Smooth muscle cell (in vitro differentiated cells): ENCODE results near the gene FN3K. TPM values are rescaled to one million over a fixed set of nuclear protein-coding genes. Genes with fewer than 3 reads are reported as not detected.

Experiments
- DNase-seq: peaks from one replicate; lab custom pipeline; 2025; ENCODE audit not compliant: unreplicated experiment; lab: John Stamatoyannopoulos, UW
- H2AFZ ChIP-seq: fragments of 200-600 bp; sonication (generic); 2 replicates; pipeline ENCODE4 v1.6.0; 2016; ENCODE audit warnings: antibody characterized with exemption, low read depth, mild to moderate bottlenecking
- H3F3A ChIP-seq: fragments of 200-600 bp; sonication (generic); 2 replicates; pipeline ENCODE4 v1.6.0; 2017; ENCODE audit warnings: antibody characterized with exemption, low read depth
- H3K27ac ChIP-seq: fragments of 200-600 bp; sonication (generic); 2 replicates; pipeline ENCODE4 v1.5.1; 2016; ENCODE audit warnings: low read depth, mild to moderate bottlenecking
- H3K27me3 ChIP-seq: fragments of 200-600 bp; sonication (generic); 2 replicates; pipeline ENCODE4 v1.6.1; 2016; ENCODE audit warnings: low read depth, mild to moderate bottlenecking
- H3K36me3 ChIP-seq: fragments of 200-600 bp; sonication (generic); 2 replicates; pipeline ENCODE4 v1.5.1; 2016; ENCODE audit warnings: low read depth
- H3K4me1 ChIP-seq: fragments of 200-600 bp; sonication (generic); 2 replicates; pipeline ENCODE4 v1.5.1; 2016; ENCODE audit warnings: low read depth
- H3K4me2 ChIP-seq: fragments of 200-600 bp; sonication (generic); 2 replicates; pipeline ENCODE4 v1.6.0; 2016; ENCODE audit warnings: mild to moderate bottlenecking
- H3K4me3 ChIP-seq: fragments of 200-600 bp; sonication (generic); 2 replicates; pipeline ENCODE4 v1.5.1; 2016; ENCODE audit warnings: mild to moderate bottlenecking
- H3K79me2 ChIP-seq: fragments of 200-600 bp; sonication (generic); 2 replicates; pipeline ENCODE4 v1.6.0; 2016; ENCODE audit warnings: low read depth, mild to moderate bottlenecking
- H3K9ac ChIP-seq: fragments of 200-600 bp; sonication (generic); 2 replicates; pipeline ENCODE4 v1.6.0; 2016; ENCODE audit warnings: low read depth
- H3K9me3 ChIP-seq: fragments of 200-600 bp; sonication (generic); replicated peaks from 2 replicates; pipeline ENCODE4 v1.5.1; 2016; ENCODE audit warnings: low read depth
- H4K20me1 ChIP-seq: fragments of 200-600 bp; sonication (generic); 2 replicates; pipeline ENCODE4 v1.6.0; 2016; ENCODE audit warnings: low read depth
- WGBS: methylation state at CpG from one replicate; pipeline ENCODE4 v1.1.7; 2016; ENCODE audit warnings: low lambda C conversion rate; 5-methylcytosine and 5-hydroxymethylcytosine counted together
- polyA plus RNA-seq: library from polyadenylated mRNA; unstranded; fragments of >200 nt; fragmentation: Nextera tagmentation; extraction: Ambion mirVana; gene quantifications from 2 replicates; pipeline ENCODE4 v1.2.1, GENCODE V29; 2016
- total RNA-seq: library from RNA; depleted of rRNA; stranded (reverse); fragments of >200 nt; gene quantifications from 2 replicates; pipeline ENCODE4 v1.2.3, GENCODE V29; 2014
- TF ChIP-seq, protein P1 (sequence below): fragments of 200-600 bp; sonication (generic); IDR thresholded peaks from 2 replicates; pipeline ENCODE4 v1.5.1; 2017; ENCODE audit warnings: borderline replicate concordance, mild to moderate bottlenecking, antibody characterized with exemption; ENCODE audit not compliant: insufficient read depth, poor library complexity, severe bottlenecking

The FN3K gene
- total and polyA plus RNA-seq, 2 experiments from 2014 or later: 0.94 to 1.2 TPM

DNA sequence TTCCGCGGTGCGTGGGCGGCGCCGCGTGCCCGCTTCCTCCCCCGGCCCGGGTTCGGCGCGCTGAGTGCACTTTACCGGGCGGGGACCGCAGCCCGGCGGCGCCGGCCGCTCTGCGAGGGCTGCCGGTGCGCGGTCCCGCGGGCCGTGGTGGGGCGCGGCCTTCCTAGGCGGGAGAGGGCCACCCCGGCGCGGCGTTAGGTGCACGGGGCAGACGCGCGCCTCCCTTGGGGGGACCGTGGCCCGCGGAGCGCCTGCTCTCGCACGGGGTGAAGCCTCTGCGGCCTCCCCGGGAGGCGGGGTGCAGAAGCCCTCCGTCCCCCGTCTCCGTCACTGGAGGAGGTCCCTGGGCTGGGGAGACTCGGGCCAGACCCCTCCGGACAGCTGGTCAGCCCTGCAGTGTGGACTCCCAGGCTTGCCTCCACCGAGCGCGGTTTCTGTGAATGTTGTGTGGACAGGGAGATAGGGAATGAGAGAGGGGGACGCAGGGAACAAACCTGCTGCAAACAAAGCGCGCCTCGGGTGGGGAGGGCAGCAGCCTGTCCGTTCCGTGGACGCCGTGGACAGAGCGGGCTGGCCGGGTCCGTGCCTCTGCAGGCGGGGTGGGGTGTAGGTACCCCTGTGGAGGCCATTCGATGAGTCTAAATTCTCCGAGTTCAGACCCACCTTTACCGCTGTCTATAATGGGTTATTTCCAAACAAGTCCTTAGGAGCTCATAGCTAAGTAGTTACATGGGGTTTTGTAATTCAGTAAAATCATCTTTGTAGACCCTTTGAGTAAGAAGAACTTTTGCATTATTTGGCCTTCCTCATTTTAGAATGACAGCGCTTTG, 17.2 kb downstream of the FN3K start:
- Histone ChIP-seq H3F3A (no peaks in the 10 kb centered on the region), H3K27ac (no peak overlapping the region), H3K36me3 (no peaks in the 10 kb centered on the region), H3K27me3 (no peaks in the 10 kb centered on the region), H4K20me1 (peaks cover 18% of the 10 kb centered on the region), H3K4me3 (peak overlapping the region; percentile 97), H3K79me2 (peaks cover 15% of the 10 kb centered on the region), H3K4me2 (peak overlapping the region; percentile 97), H3K9ac (peak overlapping the region; percentile 18), H3K9me3 (no peaks in the 10 kb centered on the region), H3K4me1 (peaks cover 14% of the 10 kb centered on the region), H2AFZ (peak overlapping the region; percentile 97)
- DNase-seq: peak; percentile 24
- TF ChIP-seq, protein P1, sequence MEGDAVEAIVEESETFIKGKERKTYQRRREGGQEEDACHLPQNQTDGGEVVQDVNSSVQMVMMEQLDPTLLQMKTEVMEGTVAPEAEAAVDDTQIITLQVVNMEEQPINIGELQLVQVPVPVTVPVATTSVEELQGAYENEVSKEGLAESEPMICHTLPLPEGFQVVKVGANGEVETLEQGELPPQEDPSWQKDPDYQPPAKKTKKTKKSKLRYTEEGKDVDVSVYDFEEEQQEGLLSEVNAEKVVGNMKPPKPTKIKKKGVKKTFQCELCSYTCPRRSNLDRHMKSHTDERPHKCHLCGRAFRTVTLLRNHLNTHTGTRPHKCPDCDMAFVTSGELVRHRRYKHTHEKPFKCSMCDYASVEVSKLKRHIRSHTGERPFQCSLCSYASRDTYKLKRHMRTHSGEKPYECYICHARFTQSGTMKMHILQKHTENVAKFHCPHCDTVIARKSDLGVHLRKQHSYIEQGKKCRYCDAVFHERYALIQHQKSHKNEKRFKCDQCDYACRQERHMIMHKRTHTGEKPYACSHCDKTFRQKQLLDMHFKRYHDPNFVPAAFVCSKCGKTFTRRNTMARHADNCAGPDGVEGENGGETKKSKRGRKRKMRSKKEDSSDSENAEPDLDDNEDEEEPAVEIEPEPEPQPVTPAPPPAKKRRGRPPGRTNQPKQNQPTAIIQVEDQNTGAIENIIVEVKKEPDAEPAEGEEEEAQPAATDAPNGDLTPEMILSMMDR: no peak
- 3% methylated on average over 42 of the region's 72 CpGs for WGBS

DNA sequence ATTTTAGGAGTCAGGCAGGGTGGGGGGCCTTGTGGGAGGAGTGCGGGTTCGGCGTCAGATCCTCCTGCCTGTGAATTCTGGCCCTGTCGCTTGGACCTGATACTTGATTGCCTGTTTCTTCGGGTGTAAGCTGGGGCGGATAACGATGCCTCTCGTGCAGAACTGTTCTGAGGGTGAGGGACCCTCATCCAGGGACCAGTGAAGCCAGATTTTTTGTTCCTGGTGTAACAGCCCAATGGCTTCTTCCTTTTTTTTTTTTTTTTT, 17.7 kb downstream of the FN3K start:
- no peak overlapping the region for H2AFZ ChIP-seq
- H3F3A ChIP-seq: no peaks in the 10 kb centered on the region
- no peak overlapping the region for H3K27ac ChIP-seq
- H3K4me3 ChIP-seq: peak overlapping the region; percentile 97
- H3K79me2 ChIP-seq: peaks cover 15% of the 10 kb centered on the region
- H3K27me3 ChIP-seq: no peaks in the 10 kb centered on the region
- no peak for DNase-seq
- H3K9me3 ChIP-seq: no peaks in the 10 kb centered on the region
- 59% methylated on average over 8 of the region's 8 CpGs for WGBS
- peaks cover 18% of the 10 kb centered on the region for H4K20me1 ChIP-seq
- peaks cover 14% of the 10 kb centered on the region for H3K4me1 ChIP-seq
- H3K4me2 ChIP-seq: peak overlapping the region; percentile 97
- H3K36me3 ChIP-seq: no peaks in the 10 kb centered on the region
- TF ChIP-seq, protein P1: no peak
- H3K9ac ChIP-seq: peak overlapping the region; percentile 18

DNA sequence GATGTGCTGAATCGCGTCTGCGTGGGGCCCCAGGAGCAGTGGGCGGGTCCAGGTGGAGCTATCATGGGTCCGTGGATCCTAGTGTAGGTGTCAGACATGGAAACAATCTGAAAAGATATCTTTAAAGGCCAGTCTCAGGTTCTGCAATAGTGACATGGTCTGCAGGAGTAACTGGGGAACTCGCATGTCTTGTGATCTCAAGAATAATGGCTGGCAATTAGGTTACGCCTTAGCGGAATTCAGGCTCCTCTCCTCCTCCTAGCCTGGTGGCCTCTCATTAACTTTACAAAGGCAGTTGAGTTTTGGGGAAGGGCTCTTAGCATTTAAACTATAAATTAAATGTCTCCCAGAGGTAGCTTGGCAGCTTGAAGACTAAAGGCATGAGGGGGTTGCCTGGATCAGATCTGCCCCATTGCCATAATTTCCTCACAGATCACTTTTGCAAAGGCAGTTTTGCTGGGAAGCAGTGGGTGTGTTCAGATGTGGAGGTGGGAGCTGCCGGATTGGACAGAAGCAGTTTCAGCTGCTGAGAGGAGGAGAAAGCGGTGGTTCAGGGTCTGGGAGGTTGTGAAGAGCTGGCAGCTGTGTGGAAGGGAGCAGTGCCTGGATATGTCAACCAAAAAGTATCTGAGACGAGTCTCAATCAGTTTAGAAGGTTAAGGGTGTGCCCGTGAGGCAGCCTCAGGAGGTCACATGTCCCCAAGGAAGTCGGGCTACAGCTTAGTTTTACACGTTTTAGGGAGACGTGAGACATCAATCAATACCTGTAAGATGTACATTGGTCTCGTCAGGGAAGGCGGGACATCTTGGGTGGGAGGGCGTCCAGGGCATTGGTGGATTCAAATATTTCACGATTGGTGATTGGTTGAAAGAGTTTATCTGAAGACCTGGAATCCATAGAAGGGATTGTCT, 19.1 kb downstream of the FN3K start:
- Histone ChIP-seq H3K27ac (no peak overlapping the region), H3K4me1 (peaks cover 17% of the 10 kb centered on the region), H3K36me3 (no peaks in the 10 kb centered on the region), H4K20me1 (peaks cover 18% of the 10 kb centered on the region), H3K9ac (no peak overlapping the region), H3F3A (no peaks in the 10 kb centered on the region), H3K4me2 (no peak overlapping the region), H3K79me2 (peaks cover 15% of the 10 kb centered on the region), H3K4me3 (no peak overlapping the region), H2AFZ (no peak overlapping the region), H3K9me3 (no peaks in the 10 kb centered on the region), H3K27me3 (no peaks in the 10 kb centered on the region)
- no peak for DNase-seq
- 65% methylated on average over 19 of the region's 19 CpGs for WGBS
- TF ChIP-seq, protein P1: no peak
